SK-N-SH (cell line): ENCODE measurements around the gene SNRK.

Experiments
- EP300 ChIP-seq, 2 experiments: IDR thresholded peaks; 2 replicates each; pipeline versions ENCODE4 v1.4.0 to v1.6.1; 2012; ENCODE audit warnings: borderline replicate concordance in 1 of 2, low read depth in 1 of 2, low read length in 1 of 2
- EZH2phosphoT487 ChIP-seq: fragments of 200-600 bp; sonication (generic); IDR thresholded peaks from 2 replicates; pipeline ENCODE4 v1.6.1; 2017; ENCODE audit warnings: low read depth, mixed run types, mild to moderate bottlenecking, antibody characterized with exemption, moderate library complexity, borderline replicate concordance
- FOSL2 ChIP-seq: IDR thresholded peaks from 2 replicates; pipeline ENCODE4 v1.4.0; 2012; ENCODE audit warnings: low read depth, mild to moderate bottlenecking, moderate library complexity, borderline replicate concordance
- GABPA ChIP-seq: IDR thresholded peaks from 2 replicates; pipeline ENCODE4 v1.4.0; 2012; ENCODE audit warnings: low read depth, mild to moderate bottlenecking
- MXI1 ChIP-seq: IDR thresholded peaks from 2 replicates; pipeline ENCODE4 v1.6.1; 2012; ENCODE audit warnings: mild to moderate bottlenecking, low read depth, low read length, improper control_type of control experiment
- POLR2AphosphoS5 ChIP-seq: IDR thresholded peaks from 2 replicates; pipeline ENCODE4 v1.6.1; 2012; ENCODE audit warnings: low read depth, low read length
- TAF1 ChIP-seq: IDR thresholded peaks from 2 replicates; pipeline ENCODE4 v1.6.1; 2012; ENCODE audit warnings: low read depth, mild to moderate bottlenecking, low read length, moderate library complexity, borderline replicate concordance
- TF ChIP-seq, protein P1 (sequence below): fragments of 200-600 bp; sonication (generic); IDR thresholded peaks from 2 replicates; pipeline ENCODE4 v1.6.1; 2017; ENCODE audit warnings: antibody characterized with exemption, mild to moderate bottlenecking, moderate library complexity
- TF ChIP-seq, protein P2 (sequence below): fragments of 150-350 bp; IDR thresholded peaks from 2 replicates; pipeline ENCODE4 v1.6.1; 2017; ENCODE audit warnings: antibody characterized with exemption, low read length, low read depth, borderline replicate concordance
- TF ChIP-seq, protein P3 (sequence below): IDR thresholded peaks from 2 replicates; pipeline ENCODE4 v1.4.0; 2012; ENCODE audit warnings: low read depth, borderline replicate concordance
- TF ChIP-seq, protein P4 (sequence below): IDR thresholded peaks from 2 replicates; pipeline ENCODE4 v1.4.0; 2012; ENCODE audit warnings: low read depth

DNA sequence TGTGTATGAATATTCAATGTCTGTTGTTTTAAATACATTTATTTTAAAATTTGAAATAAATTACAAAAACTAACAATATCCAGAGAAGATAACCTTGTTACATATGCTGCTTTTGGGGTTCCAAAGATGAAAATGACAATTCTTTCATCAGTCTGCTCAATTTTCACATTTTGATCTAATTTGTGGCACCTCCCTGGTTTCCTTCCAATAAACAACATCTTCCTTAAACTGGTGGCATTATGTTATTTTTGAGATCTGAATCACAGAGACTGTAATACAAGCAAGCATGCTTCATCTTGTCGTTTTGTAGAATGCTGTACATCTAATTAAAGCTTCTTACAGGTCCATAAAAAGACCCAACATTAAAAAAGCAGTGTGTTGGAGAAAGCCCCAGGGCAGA lies 2.2 kb upstream of the SNRK start:
- TF ChIP-seq EP300 (IDR thresholded peaks at IDR 0.05; ENCODE audit: borderline replicate concordance in 1 of 2, low read depth in 1 of 2, low read length in 1 of 2) (no peak), GABPA (no peak), POLR2AphosphoS5 (no peak), EZH2phosphoT487 (no peak), TAF1 (no peak), MXI1 (no peak), FOSL2 (no peak)
- TF ChIP-seq, protein P1, sequence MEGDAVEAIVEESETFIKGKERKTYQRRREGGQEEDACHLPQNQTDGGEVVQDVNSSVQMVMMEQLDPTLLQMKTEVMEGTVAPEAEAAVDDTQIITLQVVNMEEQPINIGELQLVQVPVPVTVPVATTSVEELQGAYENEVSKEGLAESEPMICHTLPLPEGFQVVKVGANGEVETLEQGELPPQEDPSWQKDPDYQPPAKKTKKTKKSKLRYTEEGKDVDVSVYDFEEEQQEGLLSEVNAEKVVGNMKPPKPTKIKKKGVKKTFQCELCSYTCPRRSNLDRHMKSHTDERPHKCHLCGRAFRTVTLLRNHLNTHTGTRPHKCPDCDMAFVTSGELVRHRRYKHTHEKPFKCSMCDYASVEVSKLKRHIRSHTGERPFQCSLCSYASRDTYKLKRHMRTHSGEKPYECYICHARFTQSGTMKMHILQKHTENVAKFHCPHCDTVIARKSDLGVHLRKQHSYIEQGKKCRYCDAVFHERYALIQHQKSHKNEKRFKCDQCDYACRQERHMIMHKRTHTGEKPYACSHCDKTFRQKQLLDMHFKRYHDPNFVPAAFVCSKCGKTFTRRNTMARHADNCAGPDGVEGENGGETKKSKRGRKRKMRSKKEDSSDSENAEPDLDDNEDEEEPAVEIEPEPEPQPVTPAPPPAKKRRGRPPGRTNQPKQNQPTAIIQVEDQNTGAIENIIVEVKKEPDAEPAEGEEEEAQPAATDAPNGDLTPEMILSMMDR = no peak
- TF ChIP-seq, protein P2, sequence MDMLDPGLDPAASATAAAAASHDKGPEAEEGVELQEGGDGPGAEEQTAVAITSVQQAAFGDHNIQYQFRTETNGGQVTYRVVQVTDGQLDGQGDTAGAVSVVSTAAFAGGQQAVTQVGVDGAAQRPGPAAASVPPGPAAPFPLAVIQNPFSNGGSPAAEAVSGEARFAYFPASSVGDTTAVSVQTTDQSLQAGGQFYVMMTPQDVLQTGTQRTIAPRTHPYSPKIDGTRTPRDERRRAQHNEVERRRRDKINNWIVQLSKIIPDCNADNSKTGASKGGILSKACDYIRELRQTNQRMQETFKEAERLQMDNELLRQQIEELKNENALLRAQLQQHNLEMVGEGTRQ = no peak
- TF ChIP-seq, protein P3, sequence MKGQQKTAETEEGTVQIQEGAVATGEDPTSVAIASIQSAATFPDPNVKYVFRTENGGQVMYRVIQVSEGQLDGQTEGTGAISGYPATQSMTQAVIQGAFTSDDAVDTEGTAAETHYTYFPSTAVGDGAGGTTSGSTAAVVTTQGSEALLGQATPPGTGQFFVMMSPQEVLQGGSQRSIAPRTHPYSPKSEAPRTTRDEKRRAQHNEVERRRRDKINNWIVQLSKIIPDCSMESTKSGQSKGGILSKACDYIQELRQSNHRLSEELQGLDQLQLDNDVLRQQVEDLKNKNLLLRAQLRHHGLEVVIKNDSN = no peak
- TF ChIP-seq, protein P4, sequence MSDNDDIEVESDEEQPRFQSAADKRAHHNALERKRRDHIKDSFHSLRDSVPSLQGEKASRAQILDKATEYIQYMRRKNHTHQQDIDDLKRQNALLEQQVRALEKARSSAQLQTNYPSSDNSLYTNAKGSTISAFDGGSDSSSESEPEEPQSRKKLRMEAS = no peak
